Activated CD4-positive, alpha-beta T cell treated with anti-CD3 and anti-CD28 coated beads, Interleukin-2, amount 10 ng/mL, durations not matched to agents 7 days and 5 days (primary cell): Measurements from ENCODE around the gene BCAS3. TPM values are rescaled to one million over a fixed set of nuclear protein-coding genes. Genes with fewer than 3 reads are reported as not detected.
"Not testable (repeated sequence)": the region's sequence is repeated elsewhere in the genome, so short reads cannot be mapped to it uniquely, and the experiment has no call there.

Experiments used
- CTCF ChIA-PET: fragments of 350-600 bp; sonication (Branson Sonifier 250); formaldehyde crosslinking; loops from one replicate; lab custom pipeline; 2021; ENCODE audit warnings: antibody characterized with exemption; lab: Charles Lee
- POLR2A ChIA-PET: fragments of 350-600 bp; sonication (Branson Sonifier 250); formaldehyde crosslinking; loops from one replicate; lab custom pipeline; 2021; ENCODE audit warnings: antibody characterized with exemption; lab: Charles Lee
- DNase-seq: peaks from one replicate; pipeline ENCODE4 v3.0.0-alpha.2; 2020
- H3K27ac Mint-ChIP-seq: one replicate; pipeline ENCODE4 v1.8.0; 2021; ENCODE audit warnings: mild to moderate bottlenecking, moderate library complexity, mixed read lengths
- H3K27me3 Mint-ChIP-seq: one replicate; pipeline ENCODE4 v1.8.0; 2021; ENCODE audit warnings: mixed read lengths
- H3K36me3 Mint-ChIP-seq: one replicate; pipeline ENCODE4 v1.8.0; 2021; ENCODE audit warnings: low read depth, mixed read lengths
- H3K4me1 Mint-ChIP-seq: one replicate; pipeline ENCODE4 v1.8.0; 2021; ENCODE audit warnings: mixed read lengths
- H3K4me3 Mint-ChIP-seq: one replicate; pipeline ENCODE4 v1.8.0; 2021; ENCODE audit warnings: mild to moderate bottlenecking, moderate library complexity, mixed read lengths
- H3K9me3 Mint-ChIP-seq: one replicate; pipeline ENCODE4 v1.8.0; 2021; ENCODE audit warnings: mixed read lengths
- total RNA-seq, 2 experiments: library from RNA; stranded (reverse); gene quantifications; one replicate each; pipeline ENCODE4 v1.2.3, GENCODE V29; 2021

The BCAS3 gene
- total RNA-seq, 2 experiments from 2014 or later: 15.5 to 16.4 TPM

DNA sequence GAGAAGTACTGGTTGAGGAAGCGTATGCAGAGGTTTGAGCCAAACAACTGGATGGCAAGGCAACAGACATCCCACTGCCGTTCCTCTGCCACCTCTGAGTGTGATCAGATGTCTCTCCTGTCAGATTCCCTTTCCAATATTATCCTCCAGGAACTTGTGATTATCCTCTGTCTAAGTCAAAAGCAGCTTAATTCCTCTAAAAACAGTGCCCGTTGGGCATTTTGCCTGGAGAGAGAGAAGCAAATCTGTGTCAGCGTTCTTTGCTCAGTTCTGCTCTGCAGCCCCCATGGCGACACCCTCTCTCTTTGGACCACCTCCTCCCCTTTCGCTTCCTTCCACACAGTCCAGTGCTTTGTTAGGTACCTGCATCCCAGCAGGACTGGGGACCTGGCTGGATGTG lies 665.9 kb downstream of the BCAS3 start:
- no peaks in the 10 kb centered on the region for H3K36me3 Mint-ChIP-seq
- ChIA-PET POLR2A (no interaction called here), CTCF (interaction anchor here (0.9 kb wide), 1 partner anchor 11 kb away, joined by 3 read pairs; no protein-coding TSS in a partner anchor)
- no peak for DNase-seq
- H3K4me3 Mint-ChIP-seq: no peak overlapping the region
- no peaks in the 10 kb centered on the region for H3K9me3 Mint-ChIP-seq
- H3K27me3 Mint-ChIP-seq: no peaks in the 10 kb centered on the region
- no peak overlapping the region for H3K27ac Mint-ChIP-seq
- no peaks in the 10 kb centered on the region for H3K4me1 Mint-ChIP-seq

- CTCF ChIA-PET: no interaction called here
- Mint-ChIP-seq H3K4me1 (no peaks in the 10 kb centered on the region), H3K9me3 (no peaks in the 10 kb centered on the region), H3K27ac (no peak overlapping the region), H3K36me3 (no peaks in the 10 kb centered on the region), H3K4me3 (no peak overlapping the region), H3K27me3 (no peaks in the 10 kb centered on the region)
- POLR2A ChIA-PET: no interaction called here
- no peak for DNase-seq
These were observed 667.4 kb downstream of the BCAS3 start for GRCh38 chr17:61345061-61345460.

- Mint-ChIP-seq H3K27ac (no peak overlapping the region), H3K36me3 (no peaks in the 10 kb centered on the region), H3K4me1 (no peaks in the 10 kb centered on the region), H3K9me3 (no peaks in the 10 kb centered on the region), H3K4me3 (no peak overlapping the region), H3K27me3 (no peaks in the 10 kb centered on the region)
- no peak for DNase-seq
- ChIA-PET CTCF (interaction anchor here (1.4 to 1.7 kb wide), 2 partner anchors 10 to 13 kb away, joined by 3 to 4 read pairs; no protein-coding TSS in a partner anchor), POLR2A (no interaction called here)
These were observed 668.4 kb downstream of the BCAS3 start for GRCh38 chr17:61345825-61346666.

DNA sequence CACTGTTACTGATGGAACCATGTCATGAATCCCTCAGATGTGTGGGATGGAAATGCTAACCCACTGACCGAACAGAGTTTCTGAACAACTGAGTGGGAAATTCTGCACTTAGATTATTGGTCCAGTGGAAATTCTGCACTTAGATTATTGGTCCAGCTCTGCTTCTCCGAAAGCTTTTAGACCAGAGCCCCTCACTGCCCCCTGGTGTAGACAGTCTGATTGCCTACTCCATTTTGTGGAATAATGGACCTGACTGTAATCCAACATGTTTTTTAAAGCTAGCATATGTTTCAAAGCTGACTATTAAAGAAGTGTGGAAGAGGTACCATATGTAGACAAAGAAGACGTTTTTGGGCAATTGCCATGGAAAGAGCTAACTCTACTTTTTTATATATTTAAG lies 671.7 kb downstream of the BCAS3 start:
- H3K27ac Mint-ChIP-seq: no peak overlapping the region
- POLR2A ChIA-PET: no interaction called here
- H3K36me3 Mint-ChIP-seq: no peaks in the 10 kb centered on the region
- no peaks in the 10 kb centered on the region for H3K4me1 Mint-ChIP-seq
- H3K9me3 Mint-ChIP-seq: no peaks in the 10 kb centered on the region
- H3K27me3 Mint-ChIP-seq: no peaks in the 10 kb centered on the region
- DNase-seq: no peak
- CTCF ChIA-PET: interaction anchor here (0.6 kb wide), 1 partner anchor 12 kb away, joined by 6 read pairs; no protein-coding TSS in a partner anchor
- no peak overlapping the region for H3K4me3 Mint-ChIP-seq

GRCh38 chr17:61351745-61352407 lies 674.2 kb downstream of the BCAS3 start:
- CTCF ChIA-PET: interaction anchor here (1.3 kb wide), 1 partner anchor 13 kb away, joined by 5 read pairs; no protein-coding TSS in a partner anchor
- Mint-ChIP-seq H3K4me1 (no peaks in the 10 kb centered on the region), H3K4me3 (no peak overlapping the region), H3K27me3 (no peaks in the 10 kb centered on the region), H3K27ac (no peak overlapping the region), H3K36me3 (no peaks in the 10 kb centered on the region), H3K9me3 (no peaks in the 10 kb centered on the region)
- POLR2A ChIA-PET: no interaction called here
- DNase-seq: no peak

DNA sequence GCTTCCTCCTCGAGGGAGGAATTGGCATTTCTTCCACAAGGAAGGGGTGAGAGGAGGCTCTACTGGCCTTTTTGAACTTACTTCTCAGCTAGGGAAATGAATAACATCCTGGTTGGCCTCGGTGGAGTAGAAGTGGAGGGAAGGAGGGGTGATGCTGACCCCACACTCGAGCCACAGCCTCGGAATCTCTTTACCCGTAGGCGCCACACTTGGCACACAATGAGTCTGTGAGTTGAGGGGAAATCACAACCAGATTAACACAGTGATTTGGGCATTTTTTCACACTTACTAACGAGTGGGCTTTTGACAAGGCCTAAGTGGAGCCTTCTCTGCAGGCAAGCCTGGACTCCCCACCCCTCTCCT lies 674.7 kb downstream of the BCAS3 start:
- H3K4me3 Mint-ChIP-seq: no peak overlapping the region
- DNase-seq: no peak
- H3K36me3 Mint-ChIP-seq: no peaks in the 10 kb centered on the region
- H3K27ac Mint-ChIP-seq: no peak overlapping the region
- POLR2A ChIA-PET: no interaction called here
- no peaks in the 10 kb centered on the region for H3K9me3 Mint-ChIP-seq
- no peaks in the 10 kb centered on the region for H3K4me1 Mint-ChIP-seq
- H3K27me3 Mint-ChIP-seq: no peaks in the 10 kb centered on the region
- CTCF ChIA-PET: interaction anchor here (1.3 kb wide), 1 partner anchor 13 kb away, joined by 5 read pairs; no protein-coding TSS in a partner anchor

DNA sequence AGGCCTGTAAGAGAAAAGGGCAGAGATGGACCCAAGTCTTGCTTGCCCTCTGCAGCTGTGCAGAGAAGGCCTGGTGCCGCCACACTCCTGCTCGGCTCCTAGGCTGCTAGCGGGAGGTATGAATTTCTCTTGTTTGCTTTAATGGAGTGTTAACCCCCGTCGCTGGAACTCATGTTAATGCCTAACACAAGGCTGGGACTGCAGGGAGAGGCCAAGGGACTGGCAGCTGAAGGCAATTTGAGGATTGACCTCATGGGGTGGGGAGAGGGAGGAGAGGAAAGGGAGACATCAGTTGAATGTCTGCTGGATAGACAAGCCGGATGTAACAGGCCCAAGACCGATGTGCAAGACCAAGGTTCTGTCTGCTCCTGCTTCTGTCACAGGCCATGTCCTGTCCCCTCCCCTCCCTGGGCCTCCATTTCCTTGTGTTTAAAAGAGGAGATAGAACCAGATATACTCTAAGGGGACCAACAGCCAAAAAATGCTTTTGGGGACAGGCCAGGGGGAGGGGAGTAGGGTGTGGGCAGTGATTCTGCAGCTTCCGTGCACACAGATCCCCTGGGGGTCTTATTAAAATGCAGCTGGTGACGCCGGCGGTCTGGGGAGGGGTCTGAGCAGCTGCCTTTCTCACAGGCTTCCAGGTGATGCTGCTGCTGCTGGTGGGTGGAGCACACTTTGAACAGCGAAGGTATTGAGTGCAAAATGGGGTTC lies 675.3 kb downstream of the BCAS3 start:
- Mint-ChIP-seq H3K4me1 (no peaks in the 10 kb centered on the region), H3K36me3 (no peaks in the 10 kb centered on the region), H3K4me3 (no peak overlapping the region), H3K27me3 (no peaks in the 10 kb centered on the region), H3K9me3 (no peaks in the 10 kb centered on the region), H3K27ac (no peak overlapping the region)
- POLR2A ChIA-PET: no interaction called here
- no peak for DNase-seq
- CTCF ChIA-PET: interaction anchor here (1.3 kb wide), 1 partner anchor 12 kb away, joined by 5 read pairs; no protein-coding TSS in a partner anchor

DNA sequence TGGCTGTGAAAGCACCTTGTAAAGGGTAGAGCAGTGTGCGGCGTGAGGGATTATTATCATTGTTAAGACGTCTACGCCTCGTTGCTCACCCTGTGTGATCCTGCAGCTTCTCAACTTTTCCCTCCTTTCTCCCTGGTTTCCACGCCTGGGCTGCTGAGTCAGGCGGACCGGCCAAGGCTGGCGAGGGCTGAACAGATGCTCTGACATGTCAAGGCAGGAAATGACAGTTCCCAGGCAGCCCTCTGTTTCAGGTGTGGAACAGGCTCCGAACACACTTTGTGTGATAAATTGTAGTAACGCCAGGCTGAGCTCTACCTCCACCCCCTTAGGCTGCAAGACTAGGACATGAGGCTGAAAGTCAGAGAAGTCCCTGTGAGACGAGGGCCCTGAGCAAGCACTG lies 676.0 kb downstream of the BCAS3 start:
- Mint-ChIP-seq H3K9me3 (no peaks in the 10 kb centered on the region), H3K27me3 (no peaks in the 10 kb centered on the region), H3K27ac (no peak overlapping the region), H3K36me3 (no peaks in the 10 kb centered on the region), H3K4me1 (no peaks in the 10 kb centered on the region), H3K4me3 (no peak overlapping the region)
- ChIA-PET POLR2A (no interaction called here), CTCF (no interaction called here)
- no peak for DNase-seq

DNA sequence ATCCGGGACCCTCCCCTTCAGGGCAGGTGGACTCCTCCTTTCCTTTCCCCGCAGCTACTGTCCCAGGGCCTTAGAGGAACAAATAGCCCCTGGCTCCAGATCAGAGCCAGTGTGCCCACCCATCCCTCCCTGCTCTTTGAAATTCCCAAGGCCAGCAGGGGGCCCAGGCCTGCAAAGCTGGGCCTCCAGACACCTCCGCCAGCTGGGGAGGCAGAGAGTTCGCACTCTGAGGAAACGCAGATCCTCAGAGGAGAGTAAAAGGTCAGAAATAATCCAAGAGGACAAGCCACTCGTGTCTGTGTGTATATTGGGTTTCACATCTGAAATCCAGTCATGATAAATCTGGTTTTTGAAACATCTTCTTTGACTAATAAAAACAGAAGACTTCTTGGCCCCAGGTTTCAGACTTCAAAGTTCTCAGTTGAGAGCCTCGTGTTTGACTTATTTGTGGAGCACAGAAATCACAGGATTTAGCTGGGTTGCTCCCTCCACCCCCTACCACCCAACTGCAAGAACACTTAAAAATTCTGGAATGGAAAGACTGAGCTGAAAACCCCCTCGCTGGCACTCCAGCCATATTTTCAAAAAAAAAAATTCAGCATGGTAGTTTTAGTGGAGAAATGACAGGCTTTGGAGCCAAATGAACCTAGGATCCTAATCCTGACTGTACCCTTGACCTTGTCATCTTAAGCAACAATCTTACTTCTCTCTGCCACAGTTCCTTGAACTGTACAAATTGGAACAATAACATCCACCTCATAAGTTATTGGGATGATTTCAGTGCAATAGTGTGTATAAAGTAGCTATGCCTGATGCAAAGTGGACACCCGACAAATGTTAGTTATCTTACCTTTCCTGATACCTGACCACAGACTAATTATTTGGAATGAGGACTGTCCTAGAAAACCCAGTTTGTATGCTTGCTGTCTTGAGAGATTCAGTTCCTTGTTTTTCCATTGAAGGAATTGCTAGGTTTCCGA lies 677.5 kb downstream of the BCAS3 start:
- no peak overlapping the region for H3K27ac Mint-ChIP-seq
- H3K9me3 Mint-ChIP-seq: no peaks in the 10 kb centered on the region
- ChIA-PET CTCF (interaction anchor here (0.9 to 1.0 kb wide), 2 partner anchors 12 to 634 kb away, joined by 3 read pairs; no protein-coding TSS in a partner anchor), POLR2A (no interaction called here)
- H3K4me1 Mint-ChIP-seq: no peaks in the 10 kb centered on the region
- H3K4me3 Mint-ChIP-seq: no peak overlapping the region
- H3K27me3 Mint-ChIP-seq: no peaks in the 10 kb centered on the region
- DNase-seq: no peak
- no peaks in the 10 kb centered on the region for H3K36me3 Mint-ChIP-seq

GRCh38 chr17:61357061-61357460 lies 679.4 kb downstream of the BCAS3 start:
- H3K27me3 Mint-ChIP-seq, CTCF ChIA-PET, POLR2A ChIA-PET, H3K36me3 Mint-ChIP-seq, H3K27ac Mint-ChIP-seq, H3K9me3 Mint-ChIP-seq, H3K4me1 Mint-ChIP-seq, DNase-seq, H3K4me3 Mint-ChIP-seq: not testable (repeated sequence)

DNA sequence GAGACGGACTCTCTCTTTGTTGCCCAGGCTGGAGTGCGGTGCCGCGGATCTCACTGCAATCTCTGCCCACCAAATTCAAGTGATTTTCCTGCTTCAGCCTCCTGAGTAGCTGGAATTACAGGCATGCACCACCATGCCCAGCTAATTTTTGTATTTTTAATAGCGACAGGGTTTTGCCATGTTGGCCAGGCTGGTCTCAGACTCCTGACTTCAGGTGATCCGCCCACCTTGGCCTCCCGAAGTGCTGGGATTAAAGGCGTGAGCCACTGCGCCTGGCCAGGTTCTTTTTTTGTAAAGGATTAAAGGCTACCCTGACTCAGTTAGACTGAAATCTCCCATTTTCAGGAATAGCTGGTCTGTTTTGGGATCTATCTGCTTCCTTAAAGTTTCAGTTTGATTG lies 681.9 kb downstream of the BCAS3 start:
- H3K4me3 Mint-ChIP-seq, H3K36me3 Mint-ChIP-seq, DNase-seq, H3K9me3 Mint-ChIP-seq, H3K4me1 Mint-ChIP-seq, POLR2A ChIA-PET, H3K27me3 Mint-ChIP-seq: not testable (repeated sequence)
- CTCF ChIA-PET: interaction anchor here (0.5 to 1.8 kb wide), 4 partner anchors 9 to 613 kb away, joined by 3 to 4 read pairs (median 4); no protein-coding TSS in a partner anchor
- H3K27ac Mint-ChIP-seq: peak overlapping the region; percentile 9
